ENCODE results near the gene SEMA6A.

DNA sequence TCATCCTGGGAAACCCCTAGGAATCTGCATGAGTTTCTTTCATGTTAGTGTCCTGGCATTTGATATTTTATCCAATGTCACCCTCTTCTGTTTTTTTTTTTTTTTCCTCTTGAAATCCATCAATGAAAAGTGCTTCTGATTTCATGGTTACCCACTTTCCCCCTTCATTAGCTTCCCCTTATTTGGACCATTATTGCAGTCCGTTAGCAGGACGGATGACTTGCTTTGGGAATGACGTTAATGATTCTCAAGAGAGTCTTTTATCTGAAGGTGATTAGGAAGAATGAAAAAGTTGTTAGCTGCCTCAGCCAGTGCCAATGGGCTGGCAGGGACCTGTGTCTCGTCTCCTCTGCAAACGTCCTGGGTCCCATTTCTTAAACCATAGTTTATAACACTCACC is 134.7 kb downstream of the SEMA6A start:
- no peak for TF ChIP-seq POLR2A (IDR thresholded peaks at IDR 0.05)
- TF ChIP-seq, protein P1, sequence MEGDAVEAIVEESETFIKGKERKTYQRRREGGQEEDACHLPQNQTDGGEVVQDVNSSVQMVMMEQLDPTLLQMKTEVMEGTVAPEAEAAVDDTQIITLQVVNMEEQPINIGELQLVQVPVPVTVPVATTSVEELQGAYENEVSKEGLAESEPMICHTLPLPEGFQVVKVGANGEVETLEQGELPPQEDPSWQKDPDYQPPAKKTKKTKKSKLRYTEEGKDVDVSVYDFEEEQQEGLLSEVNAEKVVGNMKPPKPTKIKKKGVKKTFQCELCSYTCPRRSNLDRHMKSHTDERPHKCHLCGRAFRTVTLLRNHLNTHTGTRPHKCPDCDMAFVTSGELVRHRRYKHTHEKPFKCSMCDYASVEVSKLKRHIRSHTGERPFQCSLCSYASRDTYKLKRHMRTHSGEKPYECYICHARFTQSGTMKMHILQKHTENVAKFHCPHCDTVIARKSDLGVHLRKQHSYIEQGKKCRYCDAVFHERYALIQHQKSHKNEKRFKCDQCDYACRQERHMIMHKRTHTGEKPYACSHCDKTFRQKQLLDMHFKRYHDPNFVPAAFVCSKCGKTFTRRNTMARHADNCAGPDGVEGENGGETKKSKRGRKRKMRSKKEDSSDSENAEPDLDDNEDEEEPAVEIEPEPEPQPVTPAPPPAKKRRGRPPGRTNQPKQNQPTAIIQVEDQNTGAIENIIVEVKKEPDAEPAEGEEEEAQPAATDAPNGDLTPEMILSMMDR (IDR thresholded peaks at IDR 0.05), result no peak

All from breast epithelium (tissue), 3 donors.